ENCODE measurements around the gene BLOC1S5.

The BLOC1S5 gene

GRCh38 chr6:8105791-8106190 is 41.6 kb upstream of the BLOC1S5 start:
- TF ChIP-seq CTCF (IDR thresholded peaks at IDR 0.05; ENCODE audit: insufficient read depth, missing control alignments): no peak
- no peak for DNase-seq (ENCODE audit: insufficient read length, low spot score)
- no peak for FAIRE-seq

DNA sequence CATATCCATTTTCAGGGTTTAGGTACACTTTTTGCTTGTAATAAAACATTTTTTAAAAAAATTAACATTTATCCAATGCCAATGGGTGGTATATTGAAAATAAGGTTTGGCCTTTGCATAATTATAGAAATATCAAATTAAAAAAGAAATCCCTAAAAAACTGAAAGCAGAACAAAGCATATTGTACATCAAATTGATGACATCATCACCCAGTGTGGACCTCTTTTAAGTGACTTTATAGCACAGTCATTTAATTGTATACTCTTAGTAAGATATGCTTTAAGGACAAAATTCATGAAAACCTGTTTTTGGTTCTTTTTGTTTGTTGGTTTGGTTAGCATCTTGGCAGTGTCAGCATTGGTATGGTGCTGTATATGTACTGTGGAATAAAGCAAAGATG is 39.5 kb upstream of the BLOC1S5 start:
- no peak for DNase-seq (ENCODE audit: insufficient read length, low spot score)
- TF ChIP-seq CTCF (IDR thresholded peaks at IDR 0.05; ENCODE audit: insufficient read depth, missing control alignments): no peak
- FAIRE-seq: no peak

DNA sequence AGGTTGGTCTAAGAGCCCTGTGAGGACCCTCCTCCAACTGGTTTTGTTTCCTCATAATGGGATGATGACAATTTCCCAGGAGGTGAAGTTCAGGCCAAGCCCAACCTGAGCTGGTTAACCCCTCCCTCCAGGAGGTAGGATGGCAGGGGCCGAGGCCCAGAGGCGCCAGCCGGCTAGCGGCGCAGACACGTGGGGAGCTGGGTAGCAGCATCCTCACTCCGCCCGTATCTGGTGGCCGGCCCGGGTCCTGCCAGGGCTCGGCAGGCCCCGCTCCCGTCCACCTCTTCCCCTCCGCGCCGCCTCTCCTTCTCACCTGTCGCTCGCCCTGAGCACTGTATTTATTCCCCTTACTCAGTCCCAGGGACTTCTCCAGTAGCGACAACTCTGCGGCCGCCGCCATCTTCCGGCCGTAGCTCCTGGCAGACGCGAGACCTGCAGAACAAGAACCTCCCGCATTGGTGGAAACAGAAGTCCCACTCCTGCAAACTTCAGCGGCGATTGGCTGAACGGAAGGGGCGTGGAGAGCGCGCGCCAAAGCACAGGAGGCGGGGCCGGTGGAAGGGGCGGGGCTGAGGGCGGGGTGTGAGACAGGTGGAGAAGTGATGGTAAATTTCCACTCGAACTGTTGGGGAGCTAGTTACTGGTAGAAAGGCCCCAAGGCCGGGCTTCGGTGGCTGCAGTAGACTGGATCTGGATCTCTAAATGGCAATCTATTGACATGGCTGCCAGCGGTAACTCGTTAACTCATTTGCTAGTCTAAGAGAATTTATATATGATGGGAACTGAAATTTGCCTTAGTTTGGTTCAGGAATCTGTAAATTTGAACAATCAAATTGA is 38.2 kb upstream of the BLOC1S5 start, which contains the start of gene EEF1E1:
Gene EEF1E1 (minus strand): TSS at position 427 of the 837 bp plus-strand sequence. CDS start 27 bp downstream, at position 400.
- no peak for FAIRE-seq
- DNase-seq (ENCODE audit: insufficient read length, low spot score): peak; percentile 83
- TF ChIP-seq CTCF (IDR thresholded peaks at IDR 0.05; ENCODE audit: insufficient read depth, missing control alignments): no peak

DNA sequence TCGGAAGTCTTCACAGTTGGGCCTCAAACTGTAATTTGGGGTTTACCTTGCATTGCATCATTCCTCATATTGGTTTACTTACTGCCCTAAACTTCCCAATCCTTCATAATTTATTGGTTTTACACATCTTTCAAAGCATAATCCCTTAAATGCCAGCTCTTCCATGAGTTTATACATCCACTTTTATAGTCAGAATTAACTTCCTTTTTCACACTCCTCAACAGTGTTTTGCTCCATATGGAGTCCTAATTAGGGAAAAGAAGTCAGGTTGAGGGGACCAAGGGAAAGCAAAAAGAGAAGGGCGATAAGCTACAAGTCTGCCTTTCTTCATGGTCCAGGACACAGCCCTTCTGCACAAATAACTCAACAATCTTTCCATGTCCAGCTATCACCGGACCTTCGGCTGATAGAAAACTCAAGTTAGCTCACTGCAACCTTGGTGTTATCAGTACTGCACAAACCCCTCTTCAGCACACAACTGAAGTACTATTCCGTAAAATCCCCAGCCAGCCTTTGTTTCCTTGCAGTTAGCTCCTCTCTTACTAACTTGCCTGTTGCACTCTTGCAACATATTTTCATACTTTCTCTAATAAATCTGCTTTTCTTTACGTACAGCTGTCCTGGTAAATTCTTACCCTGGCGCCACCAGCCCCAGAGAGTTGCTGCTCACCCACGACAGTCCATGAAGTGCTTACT is 36.1 kb upstream of the BLOC1S5 start:
- TF ChIP-seq CTCF (IDR thresholded peaks at IDR 0.05; ENCODE audit: insufficient read depth, missing control alignments): no peak
- no peak for FAIRE-seq
- no peak for DNase-seq (ENCODE audit: insufficient read length, low spot score)

GRCh38 chr6:8090650-8091049 is 26.5 kb upstream of the BLOC1S5 start:
- FAIRE-seq (no peak), DNase-seq (ENCODE audit: insufficient read length, low spot score) (no peak)
- no peak for TF ChIP-seq CTCF (IDR thresholded peaks at IDR 0.05; ENCODE audit: insufficient read depth, missing control alignments)

DNA sequence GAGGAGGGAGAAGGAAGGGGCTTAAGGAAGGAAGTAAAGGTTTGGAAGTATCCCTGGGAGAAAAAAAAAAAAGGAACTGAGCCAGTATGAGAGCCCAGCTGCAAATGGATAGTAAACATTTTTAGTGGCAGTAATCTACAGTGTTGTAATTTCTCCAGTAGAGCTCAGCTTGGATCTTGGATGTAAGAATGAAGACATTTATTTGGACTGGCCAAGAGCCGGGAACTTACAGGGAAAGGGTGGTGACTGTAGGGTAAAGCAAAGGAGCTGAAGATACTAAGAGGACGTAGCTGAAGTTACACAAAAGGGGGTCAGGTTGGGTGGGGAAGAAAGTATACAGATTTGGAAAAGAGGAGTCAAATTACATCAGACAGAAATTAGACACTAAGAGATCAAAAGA is 24.7 kb upstream of the BLOC1S5 start:
- DNase-seq (ENCODE audit: insufficient read length, low spot score) (no peak), FAIRE-seq (no peak)
- TF ChIP-seq CTCF (IDR thresholded peaks at IDR 0.05; ENCODE audit: insufficient read depth, missing control alignments): no peak
